Ramos (cell line): ENCODE data around the gene POLD3.

Experiments
- in situ Hi-C: fragments of 300-500 bp; cut with MboI; formaldehyde crosslinking; loops from one replicate; pipeline ENCODE4 v1.14.3; 2022; ENCODE audit warnings: low sequenced_read_pairs; ENCODE audit not compliant: unreplicated experiment

POLD3 gene

GRCh38 chr11:74669211-74670160 is 77.1 kb downstream of the POLD3 start:
- in situ Hi-C loops = no loop called here

GRCh38 chr11:74670171-74670570 is 77.8 kb downstream of the POLD3 start:
- in situ Hi-C loops = no loop called here

- in situ Hi-C loops = no loop called here
Observed at GRCh38 chr11:74671520-74672196, 79.3 kb downstream of the POLD3 start.

GRCh38 chr11:74672332-74672955 is 80.1 kb downstream of the POLD3 start:
- in situ Hi-C loops = no loop called here

GRCh38 chr11:74672956-74673692 is 80.7 kb downstream of the POLD3 start:
- in situ Hi-C loops = no loop called here

GRCh38 chr11:74673693-74674360 is 81.4 kb downstream of the POLD3 start:
- in situ Hi-C loops = no loop called here

GRCh38 chr11:74675761-74676160 is 83.4 kb downstream of the POLD3 start:
- in situ Hi-C loops = no loop called here

GRCh38 chr11:74676596-74676995 is 84.2 kb downstream of the POLD3 start:
- in situ Hi-C loops = no loop called here

GRCh38 chr11:74677131-74677530 is 84.7 kb downstream of the POLD3 start:
- in situ Hi-C loops = no loop called here

- in situ Hi-C loops = no loop called here
Observed at GRCh38 chr11:74678041-74678440, 85.7 kb downstream of the POLD3 start.

GRCh38 chr11:74678591-74679512 is 86.5 kb downstream of the POLD3 start:
- in situ Hi-C loops = no loop called here

GRCh38 chr11:74679513-74679865 is 87.1 kb downstream of the POLD3 start:
- in situ Hi-C loops = no loop called here

- in situ Hi-C loops = no loop called here
Observed at GRCh38 chr11:74680035-74680671, 87.8 kb downstream of the POLD3 start.

GRCh38 chr11:74680703-74681531 is 88.5 kb downstream of the POLD3 start:
- in situ Hi-C loops = no loop called here

- in situ Hi-C loops = no loop called here
Observed at GRCh38 chr11:74681686-74682651, 89.6 kb downstream of the POLD3 start.

- in situ Hi-C loops = no loop called here
Observed at GRCh38 chr11:74682731-74683278, 90.4 kb downstream of the POLD3 start.
